GM12878 (cell line): ENCODE results near the gene DOCK1. TPM values are rescaled to one million over a fixed set of nuclear protein-coding genes. Genes with fewer than 3 reads are reported as not detected.

Experiments used
- ATAC-seq: fragments of 200-7000 bp; cut with Tn5 transposase; 3 replicates; pipeline ENCODE4 v1.9.1; 2020; ENCODE audit warnings: mild to moderate bottlenecking, moderate library complexity
- BruUV-seq: library from RNA; stranded (reverse); fragments of 400-500 nt; replicated peaks from 2 replicates; lab custom pipeline; 2021; lab: Mats Ljungman, UMichigan
- CTCF ChIA-PET: fragments of 300-600 bp; sonication (Branson Sonifier 250); formaldehyde crosslinking; extraction: SDS; loops from one replicate; lab custom pipeline; 2021; ENCODE audit warnings: inconsistent platforms; lab: Yijun Ruan, JAX
- POLR2A ChIA-PET: fragments of 350-600 bp; formaldehyde crosslinking; extraction: SDS; loops from one replicate; lab custom pipeline; 2021; ENCODE audit warnings: inconsistent platforms; lab: Charles Lee
- RAD21 ChIA-PET: fragments of 300-600 bp; sonication (Branson Sonifier 250); formaldehyde crosslinking; loops from one replicate; lab custom pipeline; 2023; ENCODE audit warnings: antibody characterized with exemption; ENCODE audit not compliant: unreplicated experiment; lab: Charles Lee
- SMC1A ChIA-PET: fragments of 300-600 bp; sonication (Branson Sonifier 250); formaldehyde crosslinking; loops from one replicate; lab custom pipeline; 2023; ENCODE audit not compliant: unreplicated experiment, uncharacterized antibody; lab: Charles Lee
- DNase-seq: peaks from one replicate; pipeline ENCODE4 v3.0.0-alpha.2; 2011; ENCODE audit warnings: low read depth, low spot score
- FAIRE-seq: peaks from 3 replicates; lab custom pipeline; 2011; peaks lifted over from hg19 to GRCh38; lab: Jason Lieb, UNC
- H2AFZ ChIP-seq: 2 replicates; pipeline ENCODE4 v1.6.0; 2011; ENCODE audit warnings: low read depth, low read length, control low read depth; ENCODE audit not compliant: control insufficient read depth
- H3K27ac ChIP-seq: 2 replicates; pipeline ENCODE4 v1.5.1; 2011; ENCODE audit warnings: control low read depth; ENCODE audit not compliant: control insufficient read depth, insufficient read depth
- H3K27me3 ChIP-seq, 2 experiments: replicated peaks in 1 of 2; 2 replicates each; pipeline versions ENCODE4 v1.6.0 to v1.6.1; 2011; ENCODE audit warnings: low read length in 1 of 2; ENCODE audit not compliant: control insufficient read depth in 2 of 2, insufficient read depth in 2 of 2
- H3K36me3 ChIP-seq, 2 experiments: 2 replicates each; pipeline ENCODE4 v1.5.1; 2011; ENCODE audit warnings: low read length in 1 of 2; ENCODE audit not compliant: control insufficient read depth in 2 of 2, insufficient read depth in 2 of 2
- H3K4me1 ChIP-seq: 2 replicates; pipeline ENCODE4 v1.6.1; 2011; ENCODE audit warnings: mild to moderate bottlenecking, low read length, moderate library complexity, mixed read lengths; ENCODE audit not compliant: control insufficient read depth, insufficient read depth
- H3K4me2 ChIP-seq: 2 replicates; pipeline ENCODE4 v1.6.0; 2011; ENCODE audit warnings: control low read depth; ENCODE audit not compliant: control insufficient read depth, insufficient read depth
- H3K4me3 ChIP-seq: fragments of 200-600 bp; sonication (generic); 2 replicates; pipeline ENCODE4 v1.5.1; 2016
- H3K79me2 ChIP-seq: 2 replicates; pipeline ENCODE4 v1.6.0; 2011; ENCODE audit warnings: low read length; ENCODE audit not compliant: control insufficient read depth, insufficient read depth
- H3K9ac ChIP-seq: 2 replicates; pipeline ENCODE4 v1.8.0; 2011; ENCODE audit warnings: low read length, control low read depth, mixed read lengths; ENCODE audit not compliant: control insufficient read depth, insufficient read depth
- H3K9me3 ChIP-seq: replicated peaks from 3 replicates; pipeline ENCODE4 v1.5.1; 2011; ENCODE audit warnings: mild to moderate bottlenecking, low read length; ENCODE audit not compliant: control insufficient read depth, insufficient read depth
- H4K20me1 ChIP-seq: 2 replicates; pipeline ENCODE4 v1.6.0; 2011; ENCODE audit not compliant: control insufficient read depth, insufficient read depth
- ETV6 ChIP-seq, 2 experiments: fragments of 450-650 bp in 1 of 2; IDR thresholded peaks in 1 of 2; conservative IDR thresholded peaks in 1 of 2; 2 replicates each; pipeline ENCODE4 v1.6.1; 2014; ENCODE audit warnings: antibody characterized with exemption in 1 of 2, borderline replicate concordance in 1 of 2, low read depth in 1 of 2, mild to moderate bottlenecking in 1 of 2, moderate library complexity in 1 of 2
- KAT2A ChIP-seq: conservative IDR thresholded peaks from 2 replicates; pipeline ENCODE4 v1.6.1; 2011; ENCODE audit warnings: low read depth, low read length; ENCODE audit not compliant: control insufficient read depth
- NBN ChIP-seq: fragments of 450-650 bp; IDR thresholded peaks from 2 replicates; pipeline ENCODE4 v1.6.1; 2016
- PML ChIP-seq: IDR thresholded peaks from 2 replicates; pipeline ENCODE4 v1.6.1; 2012; ENCODE audit warnings: low read length, inconsistent platforms
- WGBS: methylation state at CpG from one replicate; pipeline ENCODE4 v1.1.6; 2016; ENCODE audit warnings: low lambda C conversion rate; ENCODE audit not compliant: insufficient replicate concordance, insufficient coverage; ENCODE audit errors: missing lambda C conversion rate; 5-methylcytosine and 5-hydroxymethylcytosine counted together
- in situ Hi-C: fragments of 300-500 bp; cut with MboI; formaldehyde crosslinking; loops from 9 replicates; pipeline ENCODE4 v1.14.3; 2018; ENCODE audit warnings: mixed read lengths
- intact Hi-C: fragments of 100-400 bp; cut with micrococcal nuclease; formaldehyde crosslinking; loops from one replicate; pipeline ENCODE4 v1.14.2; 2022; ENCODE audit not compliant: unreplicated experiment
- polyA plus RNA-seq, 11 experiments: library from polyadenylated mRNA; depleted of rRNA in 4 of 11; unstranded in 6 of 11; stranded (reverse) in 5 of 11; fragments of >200 nt; fragmentation: Nextera tagmentation in 4 of 11; fragmentation: Illumina TruSeq in 1 of 11; extraction: Ambion mirVana in 4 of 11; extraction: Trizol in 1 of 11; gene quantifications; 1 replicate in 1 of 11; 2 replicates in 10 of 11; pipeline versions ENCODE4 v1.2.1 to v1.2.3, GENCODE V29; 2011 to 2016; ENCODE audit warnings: inconsistent platforms in 2 of 11, missing spikeins in 2 of 11, low read depth in 1 of 11
- total RNA-seq, 4 experiments: library from RNA; depleted of rRNA in 3 of 4; stranded (reverse); fragments of >200 nt in 3 of 4; fragmentation: Illumina TruSeq in 1 of 4; extraction: Trizol in 1 of 4; gene quantifications; 2 replicates each; pipeline versions ENCODE4 v1.2.1 to v1.2.3, GENCODE V29; 2013 to 2021
- TF ChIP-seq, protein P1 (sequence below): IDR thresholded peaks from 2 replicates; pipeline ENCODE4 v1.6.1; 2012; ENCODE audit warnings: mild to moderate bottlenecking, low read depth, low read length
- TF ChIP-seq, protein P2 (sequence below): IDR thresholded peaks from 2 replicates; pipeline ENCODE4 v1.6.1; 2012; ENCODE audit warnings: low read depth, low read length, improper control_type of control experiment
- TF ChIP-seq, protein P3 (sequence below): IDR thresholded peaks from 2 replicates; pipeline ENCODE4 v1.6.1; 2012; ENCODE audit warnings: low read length, inconsistent platforms

DOCK1 gene
- total and polyA plus RNA-seq, 10 of the 15 experiments (the other 5 are each of a cell fraction or from before 2014, with no cell fraction given): 0.05 to 0.18 TPM; not detected in 8

DNA sequence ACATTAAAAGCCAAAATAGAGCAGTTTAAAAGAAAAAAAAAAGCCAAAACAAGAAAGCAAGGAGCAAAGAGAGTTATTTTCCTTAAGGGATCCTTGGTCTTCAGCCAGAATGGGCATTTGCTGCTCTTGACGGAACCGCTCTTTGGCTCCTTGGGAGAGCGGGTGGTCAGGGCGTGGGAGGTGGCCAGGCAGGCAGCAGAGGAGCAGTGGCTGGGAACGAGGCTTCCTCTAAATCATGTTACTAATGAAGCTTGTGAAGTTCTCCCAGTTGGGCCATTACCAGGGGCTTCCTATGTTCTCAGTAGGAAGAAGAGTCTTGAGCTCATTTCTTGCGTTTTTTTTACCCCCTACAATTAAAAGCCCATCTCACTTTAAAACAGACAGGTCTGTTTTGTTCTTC lies 116.6 kb downstream of the DOCK1 start (continued):
- TF ChIP-seq, protein P1, sequence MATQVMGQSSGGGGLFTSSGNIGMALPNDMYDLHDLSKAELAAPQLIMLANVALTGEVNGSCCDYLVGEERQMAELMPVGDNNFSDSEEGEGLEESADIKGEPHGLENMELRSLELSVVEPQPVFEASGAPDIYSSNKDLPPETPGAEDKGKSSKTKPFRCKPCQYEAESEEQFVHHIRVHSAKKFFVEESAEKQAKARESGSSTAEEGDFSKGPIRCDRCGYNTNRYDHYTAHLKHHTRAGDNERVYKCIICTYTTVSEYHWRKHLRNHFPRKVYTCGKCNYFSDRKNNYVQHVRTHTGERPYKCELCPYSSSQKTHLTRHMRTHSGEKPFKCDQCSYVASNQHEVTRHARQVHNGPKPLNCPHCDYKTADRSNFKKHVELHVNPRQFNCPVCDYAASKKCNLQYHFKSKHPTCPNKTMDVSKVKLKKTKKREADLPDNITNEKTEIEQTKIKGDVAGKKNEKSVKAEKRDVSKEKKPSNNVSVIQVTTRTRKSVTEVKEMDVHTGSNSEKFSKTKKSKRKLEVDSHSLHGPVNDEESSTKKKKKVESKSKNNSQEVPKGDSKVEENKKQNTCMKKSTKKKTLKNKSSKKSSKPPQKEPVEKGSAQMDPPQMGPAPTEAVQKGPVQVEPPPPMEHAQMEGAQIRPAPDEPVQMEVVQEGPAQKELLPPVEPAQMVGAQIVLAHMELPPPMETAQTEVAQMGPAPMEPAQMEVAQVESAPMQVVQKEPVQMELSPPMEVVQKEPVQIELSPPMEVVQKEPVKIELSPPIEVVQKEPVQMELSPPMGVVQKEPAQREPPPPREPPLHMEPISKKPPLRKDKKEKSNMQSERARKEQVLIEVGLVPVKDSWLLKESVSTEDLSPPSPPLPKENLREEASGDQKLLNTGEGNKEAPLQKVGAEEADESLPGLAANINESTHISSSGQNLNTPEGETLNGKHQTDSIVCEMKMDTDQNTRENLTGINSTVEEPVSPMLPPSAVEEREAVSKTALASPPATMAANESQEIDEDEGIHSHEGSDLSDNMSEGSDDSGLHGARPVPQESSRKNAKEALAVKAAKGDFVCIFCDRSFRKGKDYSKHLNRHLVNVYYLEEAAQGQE: no peak
- TF ChIP-seq, protein P2, sequence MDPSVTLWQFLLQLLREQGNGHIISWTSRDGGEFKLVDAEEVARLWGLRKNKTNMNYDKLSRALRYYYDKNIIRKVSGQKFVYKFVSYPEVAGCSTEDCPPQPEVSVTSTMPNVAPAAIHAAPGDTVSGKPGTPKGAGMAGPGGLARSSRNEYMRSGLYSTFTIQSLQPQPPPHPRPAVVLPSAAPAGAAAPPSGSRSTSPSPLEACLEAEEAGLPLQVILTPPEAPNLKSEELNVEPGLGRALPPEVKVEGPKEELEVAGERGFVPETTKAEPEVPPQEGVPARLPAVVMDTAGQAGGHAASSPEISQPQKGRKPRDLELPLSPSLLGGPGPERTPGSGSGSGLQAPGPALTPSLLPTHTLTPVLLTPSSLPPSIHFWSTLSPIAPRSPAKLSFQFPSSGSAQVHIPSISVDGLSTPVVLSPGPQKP: no peak

DNA sequence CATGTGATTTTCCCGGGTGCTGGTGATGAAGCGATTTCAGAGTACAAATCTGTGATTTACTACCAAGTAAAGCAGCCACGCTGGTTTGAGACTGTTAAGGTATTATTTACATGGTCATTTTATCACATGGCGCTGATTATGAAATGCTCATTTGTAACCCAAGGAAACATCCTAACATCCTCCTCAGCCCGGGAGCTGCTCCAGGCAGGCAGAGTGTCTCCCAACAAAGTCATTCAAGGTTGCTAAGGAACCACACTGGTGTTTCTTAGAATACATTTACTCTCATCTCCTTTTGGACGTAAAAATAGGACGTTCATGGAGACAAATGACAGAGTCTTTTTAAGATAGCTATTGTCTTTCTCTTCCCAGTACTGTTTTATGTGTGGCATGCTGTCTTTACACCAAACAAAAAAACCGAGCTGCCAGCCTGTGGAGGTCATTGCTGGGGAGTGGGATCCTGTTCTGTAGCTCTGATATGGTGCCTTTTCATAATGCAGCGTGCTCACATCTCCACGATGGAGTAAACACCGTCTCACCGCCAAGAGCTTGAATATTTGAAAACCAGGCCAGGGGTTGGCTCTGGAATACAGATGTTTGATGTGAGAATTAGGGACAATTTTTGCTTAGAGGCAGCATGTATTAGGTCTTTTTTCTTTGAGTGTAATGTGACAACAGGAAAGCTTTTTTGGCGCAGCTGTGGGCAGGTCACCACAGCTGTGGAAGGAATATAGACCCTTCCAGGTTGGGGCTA lies 119.6 kb downstream of the DOCK1 start:
- Histone ChIP-seq H3K4me2 (no peak overlapping the region), H3K4me1 (no peaks in the 10 kb centered on the region), H3K4me3 (no peak overlapping the region), H4K20me1 (no peaks in the 10 kb centered on the region), H3K9me3 (no peaks in the 10 kb centered on the region), H3K27ac (no peak overlapping the region), H3K9ac (no peak overlapping the region), H3K27me3 (no peaks in the 10 kb centered on the region), H2AFZ (no peak overlapping the region), H3K79me2 (no peaks in the 10 kb centered on the region), H3K36me3 (no peaks in the 10 kb centered on the region)
- FAIRE-seq (no peak), DNase-seq (no peak), ATAC-seq (no peak)
- SMC1A ChIA-PET: interaction anchor here (1.1 kb wide), 1 partner anchor 11 kb away, joined by 3 read pairs; no protein-coding TSS in a partner anchor
- in situ Hi-C loops (no loop called here), intact Hi-C loops (no loop called here)
- TF ChIP-seq NBN: no peak
- no peak for TF ChIP-seq ETV6 (conservative IDR thresholded peaks at IDR 0.05 in 1 of 2, IDR thresholded peaks at IDR 0.05 in 1 of 2; ENCODE audit: borderline replicate concordance in 1 of 2, low read depth in 1 of 2)
- TF ChIP-seq, protein P3, sequence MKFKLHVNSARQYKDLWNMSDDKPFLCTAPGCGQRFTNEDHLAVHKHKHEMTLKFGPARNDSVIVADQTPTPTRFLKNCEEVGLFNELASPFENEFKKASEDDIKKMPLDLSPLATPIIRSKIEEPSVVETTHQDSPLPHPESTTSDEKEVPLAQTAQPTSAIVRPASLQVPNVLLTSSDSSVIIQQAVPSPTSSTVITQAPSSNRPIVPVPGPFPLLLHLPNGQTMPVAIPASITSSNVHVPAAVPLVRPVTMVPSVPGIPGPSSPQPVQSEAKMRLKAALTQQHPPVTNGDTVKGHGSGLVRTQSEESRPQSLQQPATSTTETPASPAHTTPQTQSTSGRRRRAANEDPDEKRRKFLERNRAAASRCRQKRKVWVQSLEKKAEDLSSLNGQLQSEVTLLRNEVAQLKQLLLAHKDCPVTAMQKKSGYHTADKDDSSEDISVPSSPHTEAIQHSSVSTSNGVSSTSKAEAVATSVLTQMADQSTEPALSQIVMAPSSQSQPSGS: no peak
- no peak for TF ChIP-seq KAT2A
- no peak for TF ChIP-seq PML
- CTCF ChIA-PET: interaction anchor here (0.7 kb wide), 1 partner anchor 894 kb away, joined by 3 read pairs; no protein-coding TSS in a partner anchor
- RAD21 ChIA-PET: no interaction called here
- WGBS: 29% methylated on average over 13 of the region's 13 CpGs
- POLR2A ChIA-PET: no interaction called here
- no TSS peak for BruUV-seq
